TTC549 (cell line): ENCODE data around the gene SLC26A3.

Experiments
- FAIRE-seq: peaks from 2 replicates; lab custom pipeline; 2012; peaks lifted over from hg19 to GRCh38; lab: Jason Lieb, UNC

The SLC26A3 gene

DNA sequence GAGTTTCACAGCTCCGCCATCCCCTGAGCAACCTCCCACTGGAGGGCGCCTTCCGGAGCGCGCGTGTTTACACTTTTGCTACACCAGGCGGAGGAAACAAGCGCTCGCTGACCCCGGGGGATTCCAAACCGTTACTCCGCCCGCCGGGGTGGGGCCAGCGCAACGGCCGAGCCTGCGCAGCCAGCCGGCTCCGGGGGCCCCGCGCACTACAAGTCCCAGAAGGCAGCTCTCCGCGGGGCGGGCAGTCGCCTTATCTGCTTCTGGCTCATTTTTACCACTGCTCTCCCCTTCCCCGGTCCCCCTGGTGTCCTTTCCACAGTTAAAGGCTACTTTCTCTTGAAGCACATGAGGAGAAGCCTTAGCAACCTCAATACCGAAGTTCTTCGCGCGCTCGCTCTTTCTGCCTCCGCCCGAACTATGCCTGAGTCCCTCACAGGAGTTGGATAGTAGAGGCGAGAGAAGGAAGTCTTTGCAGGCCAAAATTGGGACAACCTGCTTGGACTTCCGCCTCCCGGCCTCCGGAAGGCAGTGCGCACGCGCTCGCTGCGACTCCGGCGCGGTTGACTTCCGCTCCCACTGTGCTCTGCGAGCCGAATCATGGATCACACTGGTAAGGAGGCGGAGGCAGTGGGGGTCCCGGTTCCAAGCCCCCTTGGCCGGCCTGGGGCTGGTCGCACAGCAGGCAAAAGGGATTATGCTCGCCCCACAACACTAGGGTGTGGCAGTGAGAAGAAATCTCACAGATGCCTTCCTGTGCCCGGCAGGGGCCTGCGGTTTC is 59.3 kb downstream of the SLC26A3 start, which contains the start of gene CBLL1:
TSS of gene CBLL1 (plus strand) at position 576 of the 778 bp plus-strand sequence. CDS start at position 598, 22 bp downstream.
- FAIRE-seq = no peak

GRCh38 chr7:107742678-107743566 is 60.1 kb downstream of the SLC26A3 start:
- FAIRE-seq = no peak

GRCh38 chr7:107728276-107728675 is 74.7 kb downstream of the SLC26A3 start:
- no peak for FAIRE-seq

GRCh38 chr7:107726356-107727130 is 76.5 kb downstream of the SLC26A3 start:
- FAIRE-seq = no peak

DNA sequence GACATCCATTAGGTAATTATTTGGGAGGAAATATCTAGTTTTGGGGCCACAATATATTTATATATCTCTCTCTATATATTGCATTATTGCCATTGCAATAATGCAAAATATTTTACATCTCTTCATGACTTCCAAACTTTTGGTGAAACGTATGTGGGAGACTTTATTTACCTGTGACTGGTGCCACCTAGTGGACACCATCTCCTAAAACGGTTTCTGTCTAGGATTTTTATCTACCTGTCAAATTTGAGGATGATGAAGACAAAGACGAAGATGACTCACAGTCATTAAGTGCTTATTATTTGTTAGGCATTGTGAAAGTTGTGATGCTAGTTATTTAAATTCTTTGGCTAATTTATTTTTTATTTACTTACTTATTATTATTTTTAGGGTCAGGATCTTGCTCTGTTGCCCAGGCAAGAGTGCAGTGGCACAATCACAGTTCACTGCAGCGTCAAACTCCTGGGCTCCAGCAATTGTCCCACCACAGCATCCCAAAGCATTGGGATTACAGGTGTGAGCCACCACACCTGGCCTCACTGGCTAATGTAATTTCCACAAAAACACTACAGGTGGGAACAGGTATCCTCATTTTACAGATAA is 77.8 kb downstream of the SLC26A3 start:
- peak; percentile 86 for FAIRE-seq

DNA sequence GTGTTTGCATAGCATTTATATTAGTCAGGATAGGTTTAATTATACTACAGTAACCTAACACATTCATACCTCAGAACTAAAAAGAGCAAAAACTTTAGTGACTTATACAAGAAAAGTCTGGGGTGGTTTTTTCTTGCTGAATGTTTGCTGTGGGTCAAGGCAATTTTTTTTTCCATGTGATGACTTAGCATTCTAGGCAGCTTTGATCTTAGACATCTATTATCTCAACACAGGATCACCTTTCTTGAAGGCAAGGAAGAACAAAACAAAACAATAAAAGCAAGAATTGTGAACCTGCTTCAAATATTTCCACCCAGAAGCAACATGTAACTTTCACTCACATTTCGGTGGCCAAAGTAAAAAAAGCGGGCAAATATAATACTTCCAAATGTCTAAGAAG is 79.8 kb downstream of the SLC26A3 start:
- no peak for FAIRE-seq

- FAIRE-seq = no peak
Measured at GRCh38 chr7:107721286-107721685, 81.7 kb downstream of the SLC26A3 start.

DNA sequence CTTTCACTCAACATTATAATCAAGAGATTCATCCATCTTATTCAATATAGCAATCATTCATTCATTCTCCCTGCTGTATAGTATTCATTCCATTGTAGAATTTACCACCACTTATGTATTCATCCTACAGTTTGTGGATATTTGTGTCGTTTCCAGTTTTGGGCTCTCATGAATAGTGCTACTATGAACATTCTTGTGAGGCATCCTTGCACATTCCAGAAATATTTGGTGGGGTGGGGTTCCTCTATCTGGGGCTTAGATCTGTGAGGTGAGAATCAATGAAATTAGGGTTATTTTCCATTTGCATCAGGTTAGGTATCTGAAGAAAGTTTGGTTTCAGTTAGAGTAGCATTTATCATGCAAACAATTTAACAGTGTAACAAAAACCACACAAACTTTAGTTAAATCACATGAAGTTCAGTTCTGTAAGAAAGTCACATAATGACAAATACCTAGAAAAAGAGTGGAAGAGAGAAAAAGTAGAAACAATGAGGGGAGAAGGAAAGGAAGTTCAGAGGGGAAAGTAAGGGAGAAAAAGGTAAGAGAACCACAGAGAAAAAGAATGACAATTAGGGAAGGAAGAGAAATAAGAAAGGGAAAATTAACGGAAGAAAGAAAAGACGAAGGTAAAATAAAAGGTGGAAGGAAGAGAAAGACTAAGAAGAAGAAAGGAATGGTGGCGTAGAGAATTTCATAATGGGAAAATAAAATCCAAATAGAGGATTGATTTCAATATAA is 84.4 kb downstream of the SLC26A3 start:
- no peak for FAIRE-seq

DNA sequence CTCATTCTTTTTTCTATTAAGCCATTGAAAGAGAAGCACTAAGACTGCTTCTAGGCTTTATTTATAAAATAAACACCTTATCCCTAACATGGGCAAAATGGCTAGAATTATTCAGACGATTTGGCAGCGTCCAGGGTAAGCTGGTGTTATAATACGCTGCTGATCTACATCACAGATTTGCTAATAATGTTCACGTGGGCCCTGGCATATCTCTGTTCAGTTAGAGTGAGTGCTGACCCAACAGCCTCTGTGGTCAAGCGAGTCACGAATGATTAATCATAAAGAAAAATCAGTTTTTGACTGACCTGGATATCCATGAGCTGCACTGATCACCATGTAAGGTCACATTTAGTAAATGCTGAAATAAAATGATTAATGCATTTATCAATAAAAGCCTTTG is 87.5 kb downstream of the SLC26A3 start:
- FAIRE-seq = no peak
